ENCODE results near the gene PGAP3. TPM values are rescaled to one million over a fixed set of nuclear protein-coding genes. Genes with fewer than 3 reads are reported as not detected.

Gene PGAP3
- total RNA-seq, 3 donors from 2014 or later: 11.7 to 23.7 (median 21.6) TPM

- intact Hi-C loops (cut with DNase I; ENCODE audit: low total_unique reads): loop anchor here (1.0 kb wide), 1 partner anchor 55 kb away; no protein-coding TSS in a partner anchor
- peaks cover 6% of the 10 kb centered on the region for H3K36me3 ChIP-seq
- H3K4me1 ChIP-seq: peaks cover 16 to 34% of the 10 kb centered on the region in 2 donors
- peaks cover 3 to 6% of the 10 kb centered on the region in 2 donors for H3K27me3 ChIP-seq
- TF ChIP-seq POLR2AphosphoS5 (IDR thresholded peaks at IDR 0.05) (no peak), POLR2A (IDR thresholded peaks at IDR 0.05) (no peak)
- TF ChIP-seq, protein P1, sequence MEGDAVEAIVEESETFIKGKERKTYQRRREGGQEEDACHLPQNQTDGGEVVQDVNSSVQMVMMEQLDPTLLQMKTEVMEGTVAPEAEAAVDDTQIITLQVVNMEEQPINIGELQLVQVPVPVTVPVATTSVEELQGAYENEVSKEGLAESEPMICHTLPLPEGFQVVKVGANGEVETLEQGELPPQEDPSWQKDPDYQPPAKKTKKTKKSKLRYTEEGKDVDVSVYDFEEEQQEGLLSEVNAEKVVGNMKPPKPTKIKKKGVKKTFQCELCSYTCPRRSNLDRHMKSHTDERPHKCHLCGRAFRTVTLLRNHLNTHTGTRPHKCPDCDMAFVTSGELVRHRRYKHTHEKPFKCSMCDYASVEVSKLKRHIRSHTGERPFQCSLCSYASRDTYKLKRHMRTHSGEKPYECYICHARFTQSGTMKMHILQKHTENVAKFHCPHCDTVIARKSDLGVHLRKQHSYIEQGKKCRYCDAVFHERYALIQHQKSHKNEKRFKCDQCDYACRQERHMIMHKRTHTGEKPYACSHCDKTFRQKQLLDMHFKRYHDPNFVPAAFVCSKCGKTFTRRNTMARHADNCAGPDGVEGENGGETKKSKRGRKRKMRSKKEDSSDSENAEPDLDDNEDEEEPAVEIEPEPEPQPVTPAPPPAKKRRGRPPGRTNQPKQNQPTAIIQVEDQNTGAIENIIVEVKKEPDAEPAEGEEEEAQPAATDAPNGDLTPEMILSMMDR (IDR thresholded peaks at IDR 0.05): no peak
- no peaks in the 10 kb centered on the region for H3K9me3 ChIP-seq
- DNase-seq (ENCODE audit: low spot score in 2 of 2): no peak
- H3K4me3 ChIP-seq: no peak overlapping the region
- peak overlapping the region; percentile 58 to 64 for H3K27ac ChIP-seq
Observed at GRCh38 chr17:39663688-39664580, 23.9 kb downstream of the PGAP3 start.

DNA sequence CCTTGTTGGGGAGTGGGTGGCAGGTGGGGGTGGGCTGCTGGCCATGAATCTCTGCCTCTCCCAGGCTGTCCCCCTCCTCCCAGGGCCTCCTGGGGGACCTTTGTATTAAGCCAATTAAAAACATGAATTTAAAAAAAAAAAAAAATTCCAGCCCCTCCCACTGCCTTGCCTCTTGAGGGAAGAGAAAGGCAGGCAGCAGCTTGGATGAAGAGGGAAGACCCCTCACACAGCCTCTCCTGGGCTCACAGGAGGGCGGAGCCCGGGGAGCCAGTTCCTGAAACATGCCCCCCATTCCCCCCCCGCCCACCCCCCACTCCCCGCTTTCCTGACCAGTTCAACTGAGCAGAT lies 24.5 kb downstream of the PGAP3 start:
- TF ChIP-seq, protein P1 (IDR thresholded peaks at IDR 0.05): no peak
- TF ChIP-seq POLR2AphosphoS5 (IDR thresholded peaks at IDR 0.05) (no peak), POLR2A (IDR thresholded peaks at IDR 0.05) (no peak)
- Histone ChIP-seq H3K4me1 (peaks cover 12 to 34% of the 10 kb centered on the region in 2 donors), H3K36me3 (peaks cover 6% of the 10 kb centered on the region), H3K27me3 (peaks cover 3 to 6% of the 10 kb centered on the region in 2 donors), H3K9me3 (no peaks in the 10 kb centered on the region), H3K4me3 (no peak overlapping the region), H3K27ac (peak overlapping the region; percentile 64 to 68)
- intact Hi-C loops (cut with DNase I; ENCODE audit: low total_unique reads): no loop called here
- DNase-seq (ENCODE audit: low spot score in 2 of 2): no peak

DNA sequence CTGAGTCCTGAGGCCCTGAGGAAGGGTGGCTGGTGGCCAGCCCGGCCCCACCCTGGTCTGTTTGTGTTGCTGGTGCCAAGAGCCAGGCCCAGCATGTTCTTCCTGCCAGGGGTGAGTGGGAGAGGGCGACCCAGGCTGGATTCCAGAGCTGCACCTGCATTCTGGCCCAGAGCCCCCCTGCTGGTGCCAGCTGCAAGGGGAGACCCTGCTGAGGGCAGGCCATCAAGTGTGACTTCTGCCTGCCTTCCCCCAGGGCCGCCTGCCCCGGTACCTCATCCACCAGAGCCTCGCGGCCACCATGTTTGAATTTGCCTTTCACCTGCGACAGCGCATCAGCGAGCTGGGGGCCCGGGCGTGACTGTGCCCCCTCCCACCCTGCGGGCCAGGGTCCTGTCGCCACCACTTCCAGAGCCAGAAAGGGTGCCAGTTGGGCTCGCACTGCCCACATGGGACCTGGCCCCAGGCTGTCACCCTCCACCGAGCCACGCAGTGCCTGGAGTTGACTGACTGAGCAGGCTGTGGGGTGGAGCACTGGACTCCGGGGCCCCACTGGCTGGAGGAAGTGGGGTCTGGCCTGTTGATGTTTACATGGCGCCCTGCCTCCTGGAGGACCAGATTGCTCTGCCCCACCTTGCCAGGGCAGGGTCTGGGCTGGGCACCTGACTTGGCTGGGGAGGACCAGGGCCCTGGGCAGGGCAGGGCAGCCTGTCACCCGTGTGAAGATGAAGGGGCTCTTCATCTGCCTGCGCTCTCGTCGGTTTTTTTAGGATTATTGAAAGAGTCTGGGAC lies 25.1 kb downstream of the PGAP3 start:
- H3K4me3 ChIP-seq: no peak overlapping the region
- no peak for DNase-seq (ENCODE audit: low spot score in 2 of 2)
- intact Hi-C loops (cut with DNase I; ENCODE audit: low total_unique reads): no loop called here
- H3K27me3 ChIP-seq: peaks cover 3 to 6% of the 10 kb centered on the region in 2 donors
- peaks cover 8 to 29% of the 10 kb centered on the region in 2 donors for H3K4me1 ChIP-seq
- peak overlapping the region; percentile 64 to 68 for H3K27ac ChIP-seq
- TF ChIP-seq, protein P1 (IDR thresholded peaks at IDR 0.05): no peak
- no peak for TF ChIP-seq POLR2A (IDR thresholded peaks at IDR 0.05)
- no peak for TF ChIP-seq POLR2AphosphoS5 (IDR thresholded peaks at IDR 0.05)
- peaks cover 6% of the 10 kb centered on the region for H3K36me3 ChIP-seq
- no peaks in the 10 kb centered on the region for H3K9me3 ChIP-seq

- Histone ChIP-seq H3K36me3 (peaks cover 6% of the 10 kb centered on the region), H3K27ac (peak overlapping the region; percentile 64 to 68), H3K27me3 (peaks cover 0 to under 1% of the 10 kb centered on the region in 2 donors), H3K4me3 (peak overlapping the region in 1 of 3 donors; percentile 11), H3K9me3 (no peaks in the 10 kb centered on the region), H3K4me1 (peaks cover 0 to 24% of the 10 kb centered on the region in 2 donors)
- TF ChIP-seq POLR2AphosphoS5 (IDR thresholded peaks at IDR 0.05): no peak
- TF ChIP-seq, protein P1 (IDR thresholded peaks at IDR 0.05): no peak
- no peak for TF ChIP-seq POLR2A (IDR thresholded peaks at IDR 0.05)
- no peak for DNase-seq (ENCODE audit: low spot score in 2 of 2)
- intact Hi-C loops (cut with DNase I; ENCODE audit: low total_unique reads): no loop called here
Observed at GRCh38 chr17:39661744-39662541, 25.9 kb downstream of the PGAP3 start.

Measured in breast epithelium (tissue), 4 donors.